T-helper 1 cell treated with Interleukin-12 subunit alpha and Interleukin-12 subunit beta and Interleukin-4 antibody, amounts not matched to agents 30 ng/mL and 1 ng/mL, for 36 hours (primary cell): Measurements from ENCODE around the gene YIPF2. TPM values are rescaled to one million over a fixed set of nuclear protein-coding genes. Genes with fewer than 3 reads are reported as not detected.

ENCODE experiments used
- intact Hi-C: fragments of 100-400 bp; cut with micrococcal nuclease; formaldehyde crosslinking; loops from one replicate; pipeline ENCODE4 v1.15.1; 2024
- total RNA-seq: library from RNA; stranded (reverse); gene quantifications from 2 replicates; pipeline ENCODE4 v1.2.3, GENCODE V29; 2022

YIPF2 gene
- total RNA-seq, 1 donor from 2014 or later: 27.0 TPM

- intact Hi-C loops: loop anchor here (5.0 kb wide), 1 partner anchor 254 kb away; the partner anchor contains the start of gene KANK2
These were observed 15.0 kb upstream of the YIPF2 start for GRCh38 chr19:10943412-10943811.

DNA sequence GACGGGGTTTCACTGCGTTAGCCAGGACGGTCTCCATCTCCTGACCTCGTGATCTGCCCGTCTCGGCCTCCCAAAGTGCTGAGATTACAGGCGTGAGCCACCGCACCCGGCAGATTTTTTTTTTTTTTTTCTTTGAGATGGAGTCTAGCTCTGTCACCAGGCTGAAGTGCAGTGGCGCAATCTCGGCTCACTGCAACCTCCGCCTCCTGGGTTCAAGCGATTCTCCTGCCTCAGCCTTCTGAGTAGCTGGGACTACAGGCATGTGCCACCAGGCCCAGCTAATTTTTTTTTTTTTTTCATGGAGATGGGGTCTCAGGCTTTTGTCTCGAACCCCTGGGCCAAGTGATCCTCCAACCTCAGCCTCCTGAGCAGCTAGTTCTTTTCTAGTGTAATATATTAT lies 13.2 kb upstream of the YIPF2 start:
- intact Hi-C loops: loop anchor here (1.0 to 5.0 kb wide), 4 partner anchors 20 to 256 kb away; partner anchors contain the start of genes KANK2 and SMARCA4

DNA sequence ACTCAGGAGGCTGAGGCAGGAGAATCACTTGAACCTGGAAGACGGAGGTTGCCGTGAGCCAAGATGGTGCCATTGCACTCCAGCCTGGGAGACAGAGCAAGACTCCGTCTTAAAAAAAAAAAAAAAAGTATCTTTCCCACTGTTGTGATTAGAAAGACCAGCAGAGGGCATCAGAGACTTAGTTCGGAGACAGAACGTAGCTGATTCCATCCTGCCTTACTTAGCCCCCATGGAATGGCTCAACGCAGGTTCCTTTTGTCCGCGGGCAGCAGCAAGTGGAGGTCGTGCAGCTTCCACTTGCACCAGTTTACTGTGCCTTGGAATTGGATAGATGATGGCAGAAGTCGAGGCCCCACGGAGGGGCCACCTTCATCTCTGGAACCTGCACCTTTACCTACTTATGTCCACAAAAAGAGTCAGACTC lies 8.2 kb upstream of the YIPF2 start:
- intact Hi-C loops: loop anchor here (1.0 to 5.0 kb wide), 3 partner anchors 76 to 154 kb away; no protein-coding TSS in a partner anchor

DNA sequence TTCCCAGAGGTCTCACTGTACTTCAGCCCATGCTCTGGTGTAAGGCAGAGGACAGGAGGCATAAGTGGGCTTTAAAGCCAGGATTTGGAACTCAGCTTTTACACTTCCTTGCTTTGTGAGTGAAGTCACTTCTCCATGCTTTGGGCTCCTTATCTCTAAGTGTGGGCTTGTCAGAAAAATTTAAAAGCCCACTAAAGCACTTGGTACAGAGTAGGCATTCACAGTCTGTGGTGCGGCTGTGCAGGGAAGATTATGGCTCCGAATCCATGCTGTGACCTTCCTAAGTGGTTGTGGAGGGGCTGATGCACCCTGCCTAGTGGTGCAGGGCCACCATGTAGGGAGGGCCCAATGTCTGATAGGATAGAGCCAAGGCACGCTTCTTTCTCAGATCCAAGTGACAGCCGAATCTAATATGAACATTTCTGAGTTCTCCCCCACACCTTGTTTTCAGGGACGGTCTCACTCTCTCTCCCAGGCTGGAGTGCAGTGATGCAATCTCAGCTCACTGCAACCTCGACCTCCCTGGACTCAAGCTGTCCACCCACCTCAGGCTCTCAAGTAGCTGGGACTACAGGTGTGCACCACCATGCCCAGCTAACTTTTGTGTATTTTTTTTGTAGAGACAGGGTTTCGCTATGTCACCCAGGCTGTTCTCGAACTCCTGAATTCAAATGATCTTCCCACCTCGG lies 7.1 kb upstream of the YIPF2 start:
- intact Hi-C loops: loop anchor here (1.0 to 5.0 kb wide), 3 partner anchors 77 to 155 kb away; no protein-coding TSS in a partner anchor

DNA sequence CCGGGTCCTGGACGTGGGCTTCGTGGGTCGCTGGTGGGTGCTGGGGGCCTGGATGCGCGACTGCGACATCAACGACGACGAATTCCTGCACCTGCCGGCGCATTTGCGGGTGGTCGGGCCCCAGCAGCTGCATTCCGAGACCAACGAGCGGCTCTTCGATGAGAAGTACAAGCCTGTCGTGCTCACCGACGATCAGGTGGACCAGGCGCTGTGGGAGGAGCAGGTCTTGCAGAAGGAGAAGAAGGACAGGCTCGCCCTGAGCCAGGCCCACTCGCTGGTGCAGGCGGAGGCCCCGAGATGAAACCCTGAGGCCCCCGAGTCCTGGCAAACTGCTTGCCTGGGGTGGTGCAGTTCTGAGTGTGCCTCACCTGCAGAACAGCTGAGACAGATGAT lies 959 bp upstream of the YIPF2 start:
- intact Hi-C loops: loop anchor here (2.0 to 5.0 kb wide), 2 partner anchors 51 to 212 kb away; partner anchors contain the start of gene DNM2

- intact Hi-C loops: loop anchor here (1.0 to 5.0 kb wide), 6 partner anchors 32 to 274 kb away; partner anchors contain the start of genes CARM1, DNM2, ILF3 and TMED1
These were observed 493 bp downstream of the YIPF2 start for GRCh38 chr19:10927730-10928562.

- intact Hi-C loops: no loop called here
These were observed 3.8 kb downstream of the YIPF2 start for GRCh38 chr19:10924597-10924996.

DNA sequence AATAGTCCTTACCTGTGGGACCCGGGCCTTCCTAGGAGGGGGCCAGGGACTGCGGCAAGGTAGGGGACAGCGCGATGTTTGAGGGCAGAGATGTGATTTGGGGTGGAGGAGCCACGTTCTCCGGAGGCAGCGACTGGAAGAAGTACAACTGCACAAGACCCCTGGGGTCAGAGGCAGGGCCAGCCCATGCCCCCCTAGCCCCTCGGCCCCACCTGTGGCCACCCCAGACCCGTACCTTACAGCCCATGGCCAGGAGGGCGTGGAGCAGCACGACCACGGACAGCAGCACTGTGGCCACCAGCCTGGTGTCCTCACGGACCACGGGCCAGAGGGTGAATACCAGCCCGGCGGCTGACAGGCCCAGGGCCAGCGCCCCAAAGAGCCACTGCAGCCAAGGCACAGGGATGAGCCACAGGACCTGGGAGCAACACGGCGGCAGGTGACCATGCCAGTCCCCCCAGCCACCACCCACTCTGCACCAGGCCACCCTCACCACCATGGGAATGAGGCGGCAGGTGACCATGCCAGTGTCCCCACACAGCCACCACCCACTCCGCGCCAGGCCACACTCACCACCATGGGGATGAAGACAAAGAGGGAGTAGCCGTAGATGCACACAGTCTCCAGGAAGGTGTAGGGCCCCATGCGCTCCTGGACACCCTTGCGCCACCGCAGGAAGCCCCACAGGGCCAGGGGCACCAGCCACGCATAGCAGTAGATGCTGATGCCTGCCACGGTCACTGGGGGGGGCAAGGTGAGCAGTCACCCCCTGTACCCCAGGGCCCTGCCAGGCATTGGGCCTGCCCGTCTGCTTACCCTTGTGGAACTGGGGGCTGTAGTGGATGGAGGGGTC lies 5.0 kb downstream of the YIPF2 start:
- intact Hi-C loops: no loop called here

- intact Hi-C loops: no loop called here
These were observed 5.8 kb downstream of the YIPF2 start for GRCh38 chr19:10922638-10923014.

DNA sequence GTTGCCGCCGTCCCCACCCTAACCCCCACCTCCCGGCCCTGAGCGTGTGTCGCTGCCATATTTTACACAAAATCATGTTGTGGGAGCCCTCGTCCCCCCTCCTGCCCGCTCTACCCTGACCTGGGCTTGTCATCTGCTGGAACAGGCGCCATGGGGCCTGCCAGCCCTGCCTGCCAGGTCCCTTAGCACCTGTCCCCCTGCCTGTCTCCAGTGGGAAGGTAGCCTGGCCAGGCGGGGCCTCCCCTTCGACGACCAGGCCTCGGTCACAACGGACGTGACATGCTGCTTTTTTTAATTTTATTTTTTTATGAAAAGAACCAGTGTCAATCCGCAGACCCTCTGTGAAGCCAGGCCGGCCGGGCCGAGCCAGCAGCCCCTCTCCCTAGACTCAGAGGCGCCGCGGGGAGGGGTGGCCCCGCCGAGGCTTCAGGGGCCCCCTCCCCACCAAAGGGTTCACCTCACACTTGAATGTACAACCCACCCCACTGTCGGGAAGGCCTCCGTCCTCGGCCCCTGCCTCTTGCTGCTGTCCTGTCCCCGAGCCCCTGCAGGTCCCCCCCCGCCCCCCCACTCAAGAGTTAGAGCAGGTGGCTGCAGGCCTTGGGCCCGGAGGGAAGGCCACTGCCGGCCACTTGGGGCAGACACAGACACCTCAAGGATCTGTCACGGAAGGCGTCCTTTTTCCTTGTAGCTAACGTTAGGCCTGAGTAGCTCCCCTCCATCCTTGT lies 6.4 kb downstream of the YIPF2 start:
- intact Hi-C loops: no loop called here

GRCh38 chr19:10921199-10921909 lies 7.1 kb downstream of the YIPF2 start:
- intact Hi-C loops: no loop called here

GRCh38 chr19:10920781-10921180 lies 7.7 kb downstream of the YIPF2 start:
- intact Hi-C loops: no loop called here

- intact Hi-C loops: no loop called here
These were observed 8.2 kb downstream of the YIPF2 start for GRCh38 chr19:10920288-10920655.

DNA sequence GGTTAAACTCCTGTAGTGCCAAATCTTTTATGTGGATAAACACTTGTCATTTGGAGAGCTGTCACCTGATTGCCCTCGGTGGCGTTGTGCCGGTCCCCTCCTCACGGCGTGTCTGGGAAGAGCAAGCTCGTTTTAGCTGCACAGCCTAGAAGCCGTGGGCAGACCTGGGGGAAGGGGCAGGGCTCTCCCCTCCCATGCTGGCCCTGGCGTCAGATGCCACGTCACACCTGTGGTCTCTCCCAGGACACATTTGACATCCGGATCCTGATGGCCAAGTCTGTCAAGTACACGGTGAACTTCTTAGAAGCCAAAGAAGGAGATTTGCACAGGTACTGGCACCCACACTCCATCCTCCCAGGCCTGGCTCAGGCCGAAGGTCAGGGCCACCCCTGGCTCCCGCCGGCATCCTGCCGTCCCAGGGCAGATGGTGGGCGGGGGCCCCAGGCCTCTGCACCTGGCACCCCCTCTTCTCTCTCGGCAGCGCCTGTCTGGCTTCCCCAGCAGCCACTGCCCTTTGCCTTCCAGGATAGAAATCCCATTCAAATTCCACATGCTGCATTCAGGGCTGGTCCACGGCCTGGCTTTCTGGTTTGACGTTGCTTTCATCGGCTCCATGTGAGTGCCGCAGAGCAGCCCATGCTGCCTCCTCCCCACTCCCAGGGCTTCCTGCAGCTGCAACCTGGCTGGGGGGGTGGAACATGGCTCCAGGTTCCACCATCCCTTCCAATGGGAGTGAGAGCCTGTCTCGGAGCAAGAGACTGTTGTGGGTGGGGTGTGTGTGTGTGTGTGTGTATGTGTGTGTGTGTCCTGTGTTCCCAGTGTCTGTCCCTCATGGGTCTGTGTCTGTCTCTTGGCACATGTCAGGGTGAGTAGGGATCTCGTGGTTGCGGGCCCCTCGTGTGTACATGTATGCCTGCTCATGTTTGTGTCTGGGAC lies 8.8 kb downstream of the YIPF2 start:
- intact Hi-C loops: no loop called here

- intact Hi-C loops: no loop called here
These were observed 10.1 kb downstream of the YIPF2 start for GRCh38 chr19:10918359-10918758.

- intact Hi-C loops: no loop called here
These were observed 11.8 kb downstream of the YIPF2 start for GRCh38 chr19:10916602-10917001.

GRCh38 chr19:10915130-10916091 lies 13.0 kb downstream of the YIPF2 start:
- intact Hi-C loops: no loop called here
